Stimulated activated effector memory CD8-positive, alpha-beta T cell treated with anti-CD3 and anti-CD28 coated beads, Interleukin-12 subunit alpha, Interleukin-12 subunit beta, amount 100 ng/mL, for 72 hours (primary cell): ENCODE measurements around the gene PREX1.

Experiments
- ATAC-seq: fragments of 150-1000 bp; cut with Tn5 transposase; 2 replicates; pipeline ENCODE4 v1.10.0; 2021
- DNase-seq, 2 donors: peaks; one replicate each; pipeline ENCODE4 v3.0.0; 2021 to 2022; ENCODE audit warnings: low spot score in 2 of 2
- H3K27ac Mint-ChIP-seq: one replicate; pipeline ENCODE4 v1.8.0; 2022; ENCODE audit warnings: mild to moderate bottlenecking, mixed read lengths
- H3K36me3 Mint-ChIP-seq: one replicate; pipeline ENCODE4 v1.8.0; 2022; ENCODE audit warnings: mild to moderate bottlenecking, mixed read lengths
- H3K4me1 Mint-ChIP-seq: one replicate; pipeline ENCODE4 v1.8.0; 2022; ENCODE audit warnings: mixed read lengths
- H3K4me3 Mint-ChIP-seq: one replicate; pipeline ENCODE4 v1.8.0; 2022; ENCODE audit warnings: mild to moderate bottlenecking, mixed read lengths
- H3K9me3 Mint-ChIP-seq: one replicate; pipeline ENCODE4 v1.8.0; 2022; ENCODE audit warnings: mixed read lengths

PREX1 gene

DNA sequence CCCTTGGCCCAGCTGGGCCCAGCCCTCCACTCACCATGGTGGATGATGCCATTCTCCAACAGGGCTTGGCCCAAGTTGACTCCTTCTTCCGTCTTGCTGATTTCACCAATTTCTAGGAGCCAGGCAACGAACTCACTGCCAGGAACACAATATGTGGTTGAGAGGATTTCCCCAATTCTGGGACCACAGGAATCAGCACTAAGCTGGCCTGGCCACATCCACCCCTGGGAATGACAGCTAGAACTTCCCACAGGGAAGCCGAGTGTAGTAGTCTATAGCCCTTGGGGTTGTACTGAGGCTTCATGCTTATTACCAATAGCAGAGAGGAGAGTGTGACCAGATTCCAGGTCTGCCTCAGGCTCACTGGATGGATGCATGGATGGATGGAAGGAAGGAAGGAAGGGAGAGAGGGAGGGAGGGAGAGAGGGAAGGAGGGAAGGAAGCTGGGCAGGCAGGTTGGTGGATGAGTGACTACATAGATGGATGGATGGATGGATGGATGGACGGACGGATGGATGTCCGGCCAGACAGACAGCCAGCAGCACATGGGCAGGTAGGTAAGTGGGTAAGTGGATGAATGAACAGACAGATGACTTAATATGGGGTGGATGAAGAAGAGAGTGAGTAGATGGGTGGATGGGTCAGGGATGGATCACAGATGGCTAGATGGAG is 146.5 kb downstream of the PREX1 start:
- Mint-ChIP-seq H3K36me3 (peaks cover under 1% of the 10 kb centered on the region), H3K4me3 (no peak overlapping the region), H3K27ac (no peak overlapping the region), H3K9me3 (no peaks in the 10 kb centered on the region), H3K4me1 (peaks cover 18% of the 10 kb centered on the region)
- no peak for ATAC-seq
- no peak for DNase-seq

DNA sequence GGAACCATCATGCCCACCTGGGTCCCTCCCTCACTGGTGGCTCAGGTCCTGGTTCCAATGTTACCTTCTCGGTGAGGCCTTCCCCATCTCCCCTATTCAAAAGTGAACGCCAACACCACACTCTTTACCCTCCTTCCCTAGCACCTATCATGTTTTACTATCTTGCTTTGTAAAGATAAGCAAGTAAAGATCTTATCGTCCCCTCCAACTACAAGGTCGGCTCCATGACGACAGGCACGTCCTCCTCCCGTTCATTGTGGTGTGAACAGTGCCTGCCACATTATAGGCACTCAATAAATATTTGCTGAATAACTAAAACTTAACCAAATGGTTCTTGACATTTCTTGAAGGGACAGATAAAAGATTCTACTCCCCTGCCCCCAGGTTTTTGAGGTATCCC is 147.1 kb downstream of the PREX1 start:
- no peak overlapping the region for H3K27ac Mint-ChIP-seq
- no peaks in the 10 kb centered on the region for H3K36me3 Mint-ChIP-seq
- ATAC-seq (no peak), DNase-seq (no peak)
- H3K4me3 Mint-ChIP-seq = no peak overlapping the region
- H3K9me3 Mint-ChIP-seq = no peaks in the 10 kb centered on the region
- peaks cover 14% of the 10 kb centered on the region for H3K4me1 Mint-ChIP-seq

GRCh38 chr20:48679599-48679998 is 148.2 kb downstream of the PREX1 start:
- Mint-ChIP-seq H3K4me1 (peaks cover 4% of the 10 kb centered on the region), H3K27ac (no peak overlapping the region), H3K4me3 (no peak overlapping the region), H3K9me3 (no peaks in the 10 kb centered on the region), H3K36me3 (no peaks in the 10 kb centered on the region)
- DNase-seq (no peak), ATAC-seq (peak; percentile 19)

GRCh38 chr20:48679011-48679410 is 148.8 kb downstream of the PREX1 start:
- DNase-seq (no peak), ATAC-seq (no peak)
- Mint-ChIP-seq H3K4me1 (no peaks in the 10 kb centered on the region), H3K4me3 (no peak overlapping the region), H3K36me3 (peaks cover 5% of the 10 kb centered on the region), H3K9me3 (no peaks in the 10 kb centered on the region), H3K27ac (no peak overlapping the region)

GRCh38 chr20:48678421-48678820 is 149.4 kb downstream of the PREX1 start:
- H3K9me3 Mint-ChIP-seq = no peaks in the 10 kb centered on the region
- H3K4me3 Mint-ChIP-seq = no peak overlapping the region
- peaks cover 5% of the 10 kb centered on the region for H3K4me1 Mint-ChIP-seq
- peaks cover 11% of the 10 kb centered on the region for H3K36me3 Mint-ChIP-seq
- ATAC-seq (no peak), DNase-seq (no peak)
- H3K27ac Mint-ChIP-seq = no peak overlapping the region

GRCh38 chr20:48676795-48677460 is 150.9 kb downstream of the PREX1 start:
- peaks cover 26% of the 10 kb centered on the region for H3K36me3 Mint-ChIP-seq
- DNase-seq (no peak), ATAC-seq (no peak)
- H3K4me3 Mint-ChIP-seq = no peak overlapping the region
- peak overlapping the region; percentile 93 for H3K27ac Mint-ChIP-seq
- peaks cover 20% of the 10 kb centered on the region for H3K4me1 Mint-ChIP-seq
- no peaks in the 10 kb centered on the region for H3K9me3 Mint-ChIP-seq

DNA sequence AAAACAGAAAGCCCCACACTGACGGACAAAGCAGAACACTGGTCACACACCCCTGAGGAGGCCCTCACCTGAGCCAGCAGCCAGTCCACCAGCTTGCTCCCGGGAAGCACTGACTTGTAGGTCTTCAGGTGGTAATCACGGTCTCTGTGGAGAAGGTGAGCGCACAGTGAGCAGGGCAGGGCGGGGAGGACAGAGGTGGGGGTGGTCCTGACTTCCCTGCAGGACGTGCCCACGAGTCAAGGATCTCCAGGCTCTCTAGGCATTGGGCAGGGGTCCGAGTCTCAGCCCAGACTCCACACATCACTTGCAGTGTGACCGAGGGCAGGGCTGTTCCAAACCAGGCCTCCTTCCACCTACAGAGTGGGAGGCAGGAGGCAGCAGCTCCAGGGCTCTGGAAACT is 151.7 kb downstream of the PREX1 start:
- peaks cover 28% of the 10 kb centered on the region for H3K4me1 Mint-ChIP-seq
- no peaks in the 10 kb centered on the region for H3K9me3 Mint-ChIP-seq
- peaks cover 34% of the 10 kb centered on the region for H3K36me3 Mint-ChIP-seq
- peak overlapping the region; percentile 93 for H3K27ac Mint-ChIP-seq
- no peak for DNase-seq
- ATAC-seq = no peak
- H3K4me3 Mint-ChIP-seq = no peak overlapping the region

- DNase-seq (no peak), ATAC-seq (no peak)
- Mint-ChIP-seq H3K4me1 (peaks cover 33% of the 10 kb centered on the region), H3K36me3 (peaks cover 50% of the 10 kb centered on the region), H3K4me3 (no peak overlapping the region), H3K9me3 (no peaks in the 10 kb centered on the region), H3K27ac (peak overlapping the region; percentile 93)
These were observed 153.3 kb downstream of the PREX1 start for GRCh38 chr20:48674461-48674860.

DNA sequence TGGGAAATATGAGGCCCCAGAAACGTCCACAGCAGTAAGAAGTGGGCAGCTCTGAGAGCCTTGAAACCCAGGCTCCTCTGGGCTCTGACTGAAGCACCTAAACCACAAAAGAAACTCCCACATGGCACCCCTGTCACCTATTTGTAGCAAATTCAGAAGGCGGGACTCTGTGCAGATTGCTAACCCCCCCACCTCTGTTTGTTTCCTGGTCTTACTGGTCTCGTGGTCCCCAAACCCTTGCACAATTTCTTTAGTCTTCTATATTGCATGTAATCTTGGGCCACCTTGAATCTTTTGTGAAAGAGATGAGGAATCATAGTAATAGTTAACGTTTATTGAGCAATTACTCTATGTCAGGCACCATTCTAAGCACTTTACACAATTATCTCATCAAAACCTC is 154.3 kb downstream of the PREX1 start:
- DNase-seq = no peak
- ATAC-seq = peak; percentile 29
- peaks cover 51% of the 10 kb centered on the region for H3K36me3 Mint-ChIP-seq
- H3K4me3 Mint-ChIP-seq = no peak overlapping the region
- H3K4me1 Mint-ChIP-seq = peaks cover 38% of the 10 kb centered on the region
- no peaks in the 10 kb centered on the region for H3K9me3 Mint-ChIP-seq
- peak overlapping the region; percentile 93 for H3K27ac Mint-ChIP-seq

- H3K36me3 Mint-ChIP-seq = peaks cover 57% of the 10 kb centered on the region
- peak overlapping the region; percentile 93 for H3K27ac Mint-ChIP-seq
- ATAC-seq = no peak
- H3K9me3 Mint-ChIP-seq = no peaks in the 10 kb centered on the region
- H3K4me1 Mint-ChIP-seq = peaks cover 38% of the 10 kb centered on the region
- DNase-seq = no peak
- no peak overlapping the region for H3K4me3 Mint-ChIP-seq
These were observed 155.5 kb downstream of the PREX1 start for GRCh38 chr20:48672324-48672723.

- peaks cover 67% of the 10 kb centered on the region for H3K36me3 Mint-ChIP-seq
These were observed 156.7 kb downstream of the PREX1 start for GRCh38 chr20:48671141-48671540.

DNA sequence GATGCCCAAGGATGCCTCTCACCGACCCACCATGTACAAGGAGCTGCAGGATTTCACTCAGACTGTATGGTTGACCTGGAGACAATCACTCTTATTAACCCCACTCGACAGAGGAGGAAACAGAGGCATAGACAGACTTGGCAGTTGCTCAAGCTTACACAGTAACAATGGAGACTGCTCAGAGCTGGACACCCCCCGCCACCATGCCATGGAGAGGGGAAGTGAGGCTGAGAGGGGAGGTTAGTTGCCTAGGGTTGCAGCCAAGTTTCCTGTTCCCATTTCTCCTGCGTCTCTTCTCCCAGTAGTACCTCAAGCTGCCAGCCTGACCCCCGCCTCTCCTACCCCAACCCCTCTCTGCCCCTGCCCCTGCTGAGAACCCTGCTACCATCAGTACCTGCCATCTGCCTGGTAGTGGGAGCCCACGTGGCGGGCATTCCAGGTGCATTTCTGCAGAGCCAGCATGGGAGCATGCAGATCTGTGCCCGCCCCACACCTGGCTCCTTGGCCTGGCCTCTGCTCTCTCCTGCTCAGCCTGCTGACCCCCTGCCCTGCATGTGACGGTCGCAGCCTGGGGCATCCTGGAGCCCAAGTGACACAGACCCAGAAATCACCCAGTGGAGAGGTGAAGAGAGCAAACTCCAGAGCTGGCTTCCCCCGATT is 157.7 kb downstream of the PREX1 start:
- Mint-ChIP-seq H3K4me1 (peaks cover 38% of the 10 kb centered on the region), H3K36me3 (peaks cover 78% of the 10 kb centered on the region), H3K4me3 (no peak overlapping the region), H3K9me3 (no peaks in the 10 kb centered on the region), H3K27ac (peak overlapping the region; percentile 93)
- no peak for DNase-seq
- ATAC-seq = no peak

More at GRCh38 chr20:48671141-48671540, 156.7 kb downstream of the PREX1 start:
- no peak for DNase-seq
- Mint-ChIP-seq H3K9me3 (no peaks in the 10 kb centered on the region), H3K27ac (peak overlapping the region; percentile 93), H3K4me3 (no peak overlapping the region), H3K4me1 (peaks cover 38% of the 10 kb centered on the region)
- no peak for ATAC-seq

DNA sequence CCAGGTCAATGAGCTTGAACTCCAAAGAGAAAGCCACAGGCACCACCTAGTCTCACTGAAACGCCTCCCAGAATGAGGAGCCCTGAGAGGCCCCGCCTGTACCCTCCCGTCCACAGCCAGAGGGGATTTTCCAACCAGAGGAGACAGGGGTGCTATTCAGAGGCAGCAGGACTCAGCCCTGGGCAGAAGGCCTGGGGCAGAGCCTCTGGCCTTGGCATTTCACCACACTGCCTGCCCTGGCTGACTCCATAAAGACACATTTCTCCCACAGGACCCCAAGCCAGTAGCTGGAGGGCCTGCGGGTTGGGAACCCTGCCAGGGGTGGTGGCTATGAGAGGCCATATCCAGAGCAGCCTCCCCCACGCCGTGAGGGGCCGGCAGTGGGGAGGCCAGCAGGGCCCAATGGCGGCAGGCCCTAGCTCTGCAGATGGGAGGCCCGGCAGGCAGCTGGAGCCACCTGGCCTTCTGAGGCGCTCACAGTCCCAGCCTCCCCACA is 159.3 kb downstream of the PREX1 start:
- DNase-seq (no peak), ATAC-seq (peak; percentile 13)
- no peaks in the 10 kb centered on the region for H3K9me3 Mint-ChIP-seq
- no peak overlapping the region for H3K4me3 Mint-ChIP-seq
- peaks cover 79% of the 10 kb centered on the region for H3K36me3 Mint-ChIP-seq
- peak overlapping the region; percentile 93 for H3K27ac Mint-ChIP-seq
- H3K4me1 Mint-ChIP-seq = peaks cover 41% of the 10 kb centered on the region

GRCh38 chr20:48667889-48668413 is 159.8 kb downstream of the PREX1 start:
- no peaks in the 10 kb centered on the region for H3K9me3 Mint-ChIP-seq
- peak overlapping the region; percentile 93 for H3K27ac Mint-ChIP-seq
- H3K4me1 Mint-ChIP-seq = peaks cover 39% of the 10 kb centered on the region
- ATAC-seq (no peak), DNase-seq (no peak)
- H3K36me3 Mint-ChIP-seq = peaks cover 79% of the 10 kb centered on the region
- H3K4me3 Mint-ChIP-seq = no peak overlapping the region

DNA sequence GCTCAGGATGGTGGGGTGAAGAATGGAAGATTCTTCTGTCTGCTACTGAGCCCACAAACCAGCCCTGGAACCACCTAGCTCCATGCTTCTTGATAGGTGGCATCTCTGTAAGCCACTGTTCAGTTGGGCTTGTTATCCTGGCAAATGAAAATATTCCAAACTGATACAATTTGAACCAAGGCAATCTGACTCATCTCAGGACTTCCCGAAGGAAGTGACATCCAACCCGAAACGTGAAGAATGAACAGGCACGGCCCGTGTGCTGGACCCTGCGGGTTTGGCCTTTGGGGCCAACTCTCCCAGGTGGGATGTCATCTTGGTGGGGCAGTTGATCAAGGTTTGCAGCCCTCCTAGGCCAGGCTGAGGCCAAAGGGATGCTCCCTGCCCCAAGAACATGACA is 160.3 kb downstream of the PREX1 start:
- H3K9me3 Mint-ChIP-seq = no peaks in the 10 kb centered on the region
- H3K36me3 Mint-ChIP-seq = peaks cover 79% of the 10 kb centered on the region
- DNase-seq (no peak), ATAC-seq (no peak)
- H3K4me3 Mint-ChIP-seq = no peak overlapping the region
- H3K4me1 Mint-ChIP-seq = peaks cover 39% of the 10 kb centered on the region
- peak overlapping the region; percentile 93 for H3K27ac Mint-ChIP-seq
